ENCODE measurements around the gene KNDC1. TPM values are rescaled to one million over a fixed set of nuclear protein-coding genes. Genes with fewer than 3 reads are reported as not detected.

Gene KNDC1
- total RNA-seq, 1 experiment from 2014 or later: 1.7 TPM

GRCh38 chr10:133243593-133243992 is 83.6 kb downstream of the KNDC1 start:
- TF ChIP-seq CTCF (conservative IDR thresholded peaks at IDR 0.05): no peak
- no peak for TF ChIP-seq EZH2 (IDR thresholded peaks at IDR 0.05; ENCODE audit: low read depth)
- Histone ChIP-seq H3K79me2 (ENCODE audit: low read depth) (no peaks in the 10 kb centered on the region), H3K4me2 (no peak overlapping the region), H3F3A (ENCODE audit: insufficient read depth, low read depth) (no peaks in the 10 kb centered on the region), H3K9me3 (ENCODE audit: insufficient read depth, low read depth) (no peaks in the 10 kb centered on the region), H2AFZ (no peak overlapping the region), H3K9me2 (ENCODE audit: insufficient read depth) (no peaks in the 10 kb centered on the region), H3K36me3 (ENCODE audit: low read depth) (no peaks in the 10 kb centered on the region), H3K27ac (no peak overlapping the region), H3K27me3 (ENCODE audit: insufficient read depth, low read depth) (peaks cover 5% of the 10 kb centered on the region; the same call in 1 of the 2 replicates), H3K4me1 (replicated peaks; ENCODE audit: insufficient read depth) (no peaks in the 10 kb centered on the region), H4K20me1 (ENCODE audit: insufficient read depth) (no peaks in the 10 kb centered on the region), H3K4me3 (no peak overlapping the region)
- intact Hi-C loops (cut with micrococcal nuclease; ENCODE audit: unreplicated experiment): no loop called here
- no TSS peak for BruUV-seq (replicated peaks)
- POLR2A ChIA-PET (ENCODE audit: unreplicated experiment): no interaction called here
- DNase-seq: no peak
- CTCF ChIA-PET: no interaction called here

GRCh38 chr10:133245439-133246235 is 85.6 kb downstream of the KNDC1 start:
- Histone ChIP-seq H3K27me3 (ENCODE audit: insufficient read depth, low read depth) (peaks cover 4% of the 10 kb centered on the region; the same call in 1 of the 2 replicates), H3K4me2 (no peak overlapping the region), H3K36me3 (ENCODE audit: low read depth) (no peaks in the 10 kb centered on the region), H3K79me2 (ENCODE audit: low read depth) (no peaks in the 10 kb centered on the region), H3K27ac (no peak overlapping the region), H3K9me3 (ENCODE audit: insufficient read depth, low read depth) (no peaks in the 10 kb centered on the region), H3K4me3 (no peak overlapping the region), H3K9me2 (ENCODE audit: insufficient read depth) (no peaks in the 10 kb centered on the region), H4K20me1 (ENCODE audit: insufficient read depth) (no peaks in the 10 kb centered on the region), H3K4me1 (replicated peaks; ENCODE audit: insufficient read depth) (no peaks in the 10 kb centered on the region), H2AFZ (no peak overlapping the region), H3F3A (ENCODE audit: insufficient read depth, low read depth) (no peaks in the 10 kb centered on the region)
- intact Hi-C loops (cut with micrococcal nuclease; ENCODE audit: unreplicated experiment): no loop called here
- no TSS peak for BruUV-seq (replicated peaks)
- ChIA-PET CTCF (no interaction called here), POLR2A (ENCODE audit: unreplicated experiment) (no interaction called here)
- TF ChIP-seq EZH2 (IDR thresholded peaks at IDR 0.05; ENCODE audit: low read depth) (no peak), CTCF (conservative IDR thresholded peaks at IDR 0.05) (no peak)
- DNase-seq: no peak

- ChIA-PET CTCF (no interaction called here), POLR2A (ENCODE audit: unreplicated experiment) (no interaction called here)
- H3K36me3 ChIP-seq (ENCODE audit: low read depth): no peaks in the 10 kb centered on the region
- no peaks in the 10 kb centered on the region for H3K4me1 ChIP-seq (replicated peaks; ENCODE audit: insufficient read depth)
- TF ChIP-seq EZH2 (IDR thresholded peaks at IDR 0.05; ENCODE audit: low read depth) (no peak), CTCF (conservative IDR thresholded peaks at IDR 0.05) (no peak)
- no TSS peak for BruUV-seq (replicated peaks)
- no peak for DNase-seq
- H3K27me3 ChIP-seq (ENCODE audit: insufficient read depth, low read depth): peaks cover 4% of the 10 kb centered on the region; the same call in 1 of the 2 replicates
- H4K20me1 ChIP-seq (ENCODE audit: insufficient read depth): no peaks in the 10 kb centered on the region
- H3K27ac ChIP-seq: no peak overlapping the region
- H3F3A ChIP-seq (ENCODE audit: insufficient read depth, low read depth): no peaks in the 10 kb centered on the region
- H3K9me3 ChIP-seq (ENCODE audit: insufficient read depth, low read depth): no peaks in the 10 kb centered on the region
- no peak overlapping the region for H2AFZ ChIP-seq
- no peaks in the 10 kb centered on the region for H3K9me2 ChIP-seq (ENCODE audit: insufficient read depth)
- H3K4me3 ChIP-seq: no peak overlapping the region
- no peaks in the 10 kb centered on the region for H3K79me2 ChIP-seq (ENCODE audit: low read depth)
- intact Hi-C loops (cut with micrococcal nuclease; ENCODE audit: unreplicated experiment): no loop called here
- no peak overlapping the region for H3K4me2 ChIP-seq
These were observed 86.2 kb downstream of the KNDC1 start for GRCh38 chr10:133246236-133246626.
